OCI-LY3 (cell line): ENCODE results near the gene TTC39B.

Experiments used
- CTCF ChIP-seq: fragments of 200-600, 300-600 bp; sonication (generic); IDR thresholded peaks from 2 replicates; pipeline ENCODE4 v1.5.1; 2014; ENCODE audit warnings: antibody characterized with exemption, low read length, low read depth
- EZH2phosphoT487 ChIP-seq: fragments of 200-600 bp; shearing (Covaris generic); IDR thresholded peaks from 2 replicates; pipeline ENCODE4 v1.6.1; 2018; ENCODE audit warnings: antibody characterized with exemption, mixed run types, low read depth

DNA sequence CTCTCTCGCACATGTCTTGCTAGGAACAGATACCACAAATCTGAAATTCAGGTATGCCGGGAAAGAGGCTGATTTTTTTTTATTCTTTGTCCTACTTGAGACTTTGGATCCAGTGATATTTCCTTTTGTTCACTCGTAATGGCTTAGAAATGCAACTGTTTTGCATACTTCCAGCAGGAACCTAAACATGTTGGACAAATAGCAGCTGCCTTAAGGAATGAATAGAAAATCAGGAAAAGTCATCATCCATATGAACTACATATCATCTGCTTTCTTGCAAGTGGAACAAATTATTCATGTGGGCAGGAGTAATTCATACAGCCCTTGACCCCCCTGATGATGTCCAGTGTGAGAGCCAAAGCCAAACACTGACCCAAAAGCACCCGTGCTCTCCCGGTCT is 17.4 kb downstream of the TTC39B start:
- TF ChIP-seq CTCF (no peak), EZH2phosphoT487 (no peak)
